ENCODE data around the gene FREM2. TPM values are rescaled to one million over a fixed set of nuclear protein-coding genes. Genes with fewer than 3 reads are reported as not detected.

Gene FREM2
- total RNA-seq, 2 experiments from 2014 or later, result not detected

DNA sequence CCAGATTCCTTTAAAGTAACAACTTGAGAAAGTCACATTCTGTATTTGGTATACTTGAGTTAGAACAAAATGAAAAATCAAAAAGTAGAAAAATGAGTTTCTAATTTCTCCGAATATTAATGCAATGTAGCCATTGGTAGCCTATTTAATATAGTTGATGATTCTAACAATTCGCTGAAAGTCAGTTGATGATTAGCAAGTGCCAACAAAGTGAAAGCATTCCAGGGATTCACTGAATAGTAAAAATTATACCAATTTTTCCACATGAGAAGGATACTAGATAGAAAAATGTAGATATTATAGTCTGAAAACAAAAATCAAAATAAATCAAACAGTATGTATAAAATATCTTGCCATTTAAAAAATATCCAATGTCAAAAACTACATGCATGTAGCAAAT lies 117.2 kb downstream of the FREM2 start:
- H3K4me3 ChIP-seq (ENCODE audit: low read depth, low read length, poor library complexity, severe bottlenecking), result no peak overlapping the region
- ChIA-PET CTCF (ENCODE audit: unreplicated experiment) (no interaction called here), POLR2A (interaction anchor here (0.6 to 1.5 kb wide), 3 partner anchors 9 to 118 kb away, joined by 3 to 4 read pairs (median 3); no protein-coding TSS in a partner anchor)
- no peak for DNase-seq (ENCODE audit: low spot score)
- H3K4me1 ChIP-seq (ENCODE audit: insufficient read depth, low read length, poor library complexity, severe bottlenecking), result no peaks in the 10 kb centered on the region
- no peak overlapping the region for H3K27ac ChIP-seq (ENCODE audit: low read depth, low read length, poor library complexity, severe bottlenecking)
- peaks cover 10% of the 10 kb centered on the region; the same call in 1 of the 2 replicates for H3K9me3 ChIP-seq (ENCODE audit: low read length)
- BruUV-seq (replicated peaks), result no TSS peak
- TF ChIP-seq, protein P1, sequence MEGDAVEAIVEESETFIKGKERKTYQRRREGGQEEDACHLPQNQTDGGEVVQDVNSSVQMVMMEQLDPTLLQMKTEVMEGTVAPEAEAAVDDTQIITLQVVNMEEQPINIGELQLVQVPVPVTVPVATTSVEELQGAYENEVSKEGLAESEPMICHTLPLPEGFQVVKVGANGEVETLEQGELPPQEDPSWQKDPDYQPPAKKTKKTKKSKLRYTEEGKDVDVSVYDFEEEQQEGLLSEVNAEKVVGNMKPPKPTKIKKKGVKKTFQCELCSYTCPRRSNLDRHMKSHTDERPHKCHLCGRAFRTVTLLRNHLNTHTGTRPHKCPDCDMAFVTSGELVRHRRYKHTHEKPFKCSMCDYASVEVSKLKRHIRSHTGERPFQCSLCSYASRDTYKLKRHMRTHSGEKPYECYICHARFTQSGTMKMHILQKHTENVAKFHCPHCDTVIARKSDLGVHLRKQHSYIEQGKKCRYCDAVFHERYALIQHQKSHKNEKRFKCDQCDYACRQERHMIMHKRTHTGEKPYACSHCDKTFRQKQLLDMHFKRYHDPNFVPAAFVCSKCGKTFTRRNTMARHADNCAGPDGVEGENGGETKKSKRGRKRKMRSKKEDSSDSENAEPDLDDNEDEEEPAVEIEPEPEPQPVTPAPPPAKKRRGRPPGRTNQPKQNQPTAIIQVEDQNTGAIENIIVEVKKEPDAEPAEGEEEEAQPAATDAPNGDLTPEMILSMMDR (conservative IDR thresholded peaks at IDR 0.05; ENCODE audit: low read length), result no peak
- TF ChIP-seq EZH2phosphoT487 (IDR thresholded peaks at IDR 0.05; ENCODE audit: borderline replicate concordance, low read depth, low read length), result no peak
- H3K79me2 ChIP-seq (ENCODE audit: insufficient read depth, low read depth, low read length), result no peaks in the 10 kb centered on the region
- H4K20me1 ChIP-seq (ENCODE audit: insufficient read depth, low read length), result no peaks in the 10 kb centered on the region
- intact Hi-C loops (cut with micrococcal nuclease; ENCODE audit: unreplicated experiment), result no loop called here
- no peak overlapping the region for H2AFZ ChIP-seq (ENCODE audit: low read length)
- H3K9me2 ChIP-seq (ENCODE audit: insufficient read depth, low read length), result no peaks in the 10 kb centered on the region
- no peak overlapping the region for H3K4me2 ChIP-seq (ENCODE audit: low read length)
- H3K36me3 ChIP-seq (ENCODE audit: insufficient read depth, low read length), result no peaks in the 10 kb centered on the region

DNA sequence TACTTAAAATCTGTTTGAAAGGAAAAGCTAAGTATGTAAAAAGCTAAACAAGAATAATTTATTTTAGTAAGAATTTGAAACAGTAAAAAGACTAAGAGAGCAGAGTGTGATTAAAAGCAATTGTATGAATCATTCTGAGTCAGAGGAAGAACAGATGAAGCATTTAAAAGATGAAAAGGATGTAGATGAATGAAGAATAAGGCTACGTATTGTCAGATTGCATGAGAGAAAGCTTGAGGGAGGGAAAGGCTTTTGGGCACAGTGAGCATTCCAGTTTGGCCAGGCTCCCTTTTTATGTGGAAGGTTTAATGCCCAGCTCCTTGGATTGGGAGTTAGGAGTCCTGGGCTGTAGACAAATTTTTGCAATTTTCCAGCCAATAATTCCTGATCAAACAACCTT lies 117.7 kb downstream of the FREM2 start:
- no peaks in the 10 kb centered on the region for H4K20me1 ChIP-seq (ENCODE audit: insufficient read depth, low read length)
- intact Hi-C loops (cut with micrococcal nuclease; ENCODE audit: unreplicated experiment), result no loop called here
- no peaks in the 10 kb centered on the region for H3K79me2 ChIP-seq (ENCODE audit: insufficient read depth, low read depth, low read length)
- no TSS peak for BruUV-seq (replicated peaks)
- no peak overlapping the region for H3K27ac ChIP-seq (ENCODE audit: low read depth, low read length, poor library complexity, severe bottlenecking)
- H3K36me3 ChIP-seq (ENCODE audit: insufficient read depth, low read length), result no peaks in the 10 kb centered on the region
- peaks cover 12% of the 10 kb centered on the region; the same call in 1 of the 2 replicates for H3K9me3 ChIP-seq (ENCODE audit: low read length)
- ChIA-PET CTCF (ENCODE audit: unreplicated experiment) (no interaction called here), POLR2A (interaction anchor here (0.6 to 1.5 kb wide), 3 partner anchors 9 to 118 kb away, joined by 3 to 4 read pairs (median 3); no protein-coding TSS in a partner anchor)
- H3K9me2 ChIP-seq (ENCODE audit: insufficient read depth, low read length), result no peaks in the 10 kb centered on the region
- no peaks in the 10 kb centered on the region for H3K4me1 ChIP-seq (ENCODE audit: insufficient read depth, low read length, poor library complexity, severe bottlenecking)
- no peak overlapping the region for H3K4me2 ChIP-seq (ENCODE audit: low read length)
- no peak for DNase-seq (ENCODE audit: low spot score)
- H3K4me3 ChIP-seq (ENCODE audit: low read depth, low read length, poor library complexity, severe bottlenecking), result no peak overlapping the region
- H2AFZ ChIP-seq (ENCODE audit: low read length), result no peak overlapping the region
- TF ChIP-seq, protein P1 (conservative IDR thresholded peaks at IDR 0.05; ENCODE audit: low read length), result no peak
- TF ChIP-seq EZH2phosphoT487 (IDR thresholded peaks at IDR 0.05; ENCODE audit: borderline replicate concordance, low read depth, low read length), result no peak

DNA sequence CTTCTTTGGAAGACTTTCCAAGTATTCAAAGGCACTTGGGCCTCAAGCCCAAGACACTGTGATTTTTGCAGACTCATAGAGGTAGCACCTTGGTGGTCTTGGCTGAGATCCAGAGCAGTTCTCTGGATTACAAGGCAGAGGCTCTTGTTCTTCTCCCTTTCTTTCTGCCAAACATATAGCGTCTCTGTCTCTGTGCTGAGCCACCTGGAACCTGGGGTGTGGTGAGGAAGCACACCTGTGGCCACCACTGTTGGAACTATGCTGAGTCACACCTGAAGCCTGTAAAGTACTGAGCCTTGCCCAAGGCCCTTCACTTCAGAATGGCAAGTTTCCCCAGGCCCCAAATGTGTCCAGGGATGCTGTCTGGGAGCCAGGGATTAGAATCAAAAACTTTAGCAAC lies 127.5 kb downstream of the FREM2 start:
- intact Hi-C loops (cut with micrococcal nuclease; ENCODE audit: unreplicated experiment), result no loop called here
- Histone ChIP-seq H3K9me3 (ENCODE audit: low read length) (peaks cover 5% of the 10 kb centered on the region; the same call in 1 of the 2 replicates), H2AFZ (ENCODE audit: low read length) (no peak overlapping the region), H4K20me1 (ENCODE audit: insufficient read depth, low read length) (no peaks in the 10 kb centered on the region), H3K27ac (ENCODE audit: low read depth, low read length, poor library complexity, severe bottlenecking) (no peak overlapping the region), H3K36me3 (ENCODE audit: insufficient read depth, low read length) (no peaks in the 10 kb centered on the region), H3K79me2 (ENCODE audit: insufficient read depth, low read depth, low read length) (no peaks in the 10 kb centered on the region), H3K4me3 (ENCODE audit: low read depth, low read length, poor library complexity, severe bottlenecking) (no peak overlapping the region), H3K4me1 (ENCODE audit: insufficient read depth, low read length, poor library complexity, severe bottlenecking) (no peaks in the 10 kb centered on the region), H3K4me2 (ENCODE audit: low read length) (no peak overlapping the region), H3K9me2 (ENCODE audit: insufficient read depth, low read length) (no peaks in the 10 kb centered on the region)
- BruUV-seq (replicated peaks), result no TSS peak
- ChIA-PET CTCF (ENCODE audit: unreplicated experiment) (no interaction called here), POLR2A (no interaction called here)
- no peak for DNase-seq (ENCODE audit: low spot score)
- TF ChIP-seq EZH2phosphoT487 (IDR thresholded peaks at IDR 0.05; ENCODE audit: borderline replicate concordance, low read depth, low read length), result no peak
- TF ChIP-seq, protein P1 (conservative IDR thresholded peaks at IDR 0.05; ENCODE audit: low read length), result no peak

Data from OCI-LY7 (cell line).